Parathyroid adenoma (tissue), 2 donors: ENCODE data around the gene DLG1.

Source experiments
- H2AFZ ChIP-seq: fragments of 300-600 bp; sonication (generic); one replicate; pipeline ENCODE4 v1.7.0; 2017; ENCODE audit warnings: antibody characterized with exemption, mild to moderate bottlenecking
- H3K27ac ChIP-seq: fragments of 300-600 bp; sonication (generic); one replicate; pipeline ENCODE4 v1.7.0; 2017
- H3K27me3 ChIP-seq: fragments of 300-600 bp; sonication (generic); one replicate; pipeline ENCODE4 v1.7.0; 2017; ENCODE audit warnings: low read length; ENCODE audit not compliant: control insufficient read depth, insufficient read depth
- H3K36me3 ChIP-seq: fragments of 300-600 bp; sonication (generic); one replicate; pipeline ENCODE4 v1.7.0; 2017; ENCODE audit warnings: low read length; ENCODE audit not compliant: control insufficient read depth, insufficient read depth
- H3K4me1 ChIP-seq: fragments of 300-600 bp; sonication (generic); one replicate; pipeline ENCODE4 v1.7.0; 2017; ENCODE audit warnings: control low read depth
- H3K4me2 ChIP-seq: fragments of 300-600 bp; sonication (generic); one replicate; pipeline ENCODE4 v1.7.0; 2017; ENCODE audit warnings: low read length
- H3K4me3 ChIP-seq: fragments of 300-600 bp; sonication (generic); one replicate; pipeline ENCODE4 v1.7.0; 2017; ENCODE audit warnings: low read depth, low read length
- H3K79me2 ChIP-seq: fragments of 300-600 bp; sonication (generic); one replicate; pipeline ENCODE4 v1.7.0; 2017; ENCODE audit warnings: control low read depth
- H3K9ac ChIP-seq: fragments of 300-600 bp; sonication (generic); one replicate; pipeline ENCODE4 v1.7.0; 2017; ENCODE audit warnings: mild to moderate bottlenecking
- H3K9me3 ChIP-seq: fragments of 300-600 bp; sonication (generic); one replicate; pipeline ENCODE4 v1.7.0; 2017; ENCODE audit warnings: low read length; ENCODE audit not compliant: control insufficient read depth
- TF ChIP-seq, protein P1 (sequence below): fragments of 300-600 bp; sonication (generic); IDR thresholded peaks from one replicate; pipeline ENCODE4 v1.7.0; 2017; ENCODE audit warnings: antibody characterized with exemption, mild to moderate bottlenecking
- donor health status: primary hyperparathyroidism.

Gene DLG1

DNA sequence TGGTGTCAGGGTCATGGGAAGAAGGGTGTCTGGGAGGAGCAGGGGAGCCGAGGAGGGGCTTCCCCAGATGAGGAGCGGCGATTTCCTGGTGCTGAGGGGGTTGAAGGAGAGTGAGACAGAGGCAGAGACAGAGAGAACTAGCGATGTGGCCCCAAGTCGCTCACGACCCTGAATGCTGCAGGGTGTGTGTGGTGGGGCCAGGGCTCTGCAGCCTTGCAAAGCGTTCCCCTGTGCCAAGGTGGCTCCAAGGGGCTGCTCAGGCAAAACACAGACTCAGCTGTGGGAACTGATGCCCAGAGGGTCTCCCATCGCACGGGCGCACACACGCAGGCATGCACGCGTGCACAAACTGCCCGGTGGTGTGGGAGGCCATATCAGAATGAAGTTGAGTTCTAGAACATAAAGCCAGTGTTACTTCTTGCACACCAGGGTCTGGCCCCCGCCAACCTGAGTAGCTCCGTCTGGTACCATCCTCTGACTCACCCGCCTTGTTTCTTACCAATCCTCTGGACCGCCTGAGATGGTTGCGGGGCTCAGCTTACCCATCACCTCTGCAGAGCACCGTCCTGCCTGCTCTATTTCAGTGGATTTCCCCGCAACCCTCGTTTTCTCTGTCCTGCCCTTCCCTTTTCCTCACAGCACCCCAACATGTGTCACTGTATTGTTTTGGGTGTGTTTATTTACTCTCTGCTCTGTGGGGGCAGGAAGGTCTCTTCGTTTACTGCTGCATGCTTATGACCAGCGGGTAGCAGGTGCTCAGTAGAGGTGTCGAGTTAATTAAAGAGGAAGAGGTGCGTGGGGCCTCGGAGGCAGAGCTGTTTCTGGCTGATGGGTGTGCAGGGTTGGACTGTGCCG, 273.3 kb downstream of the DLG1 start:
- no peaks in the 10 kb centered on the region for H3K36me3 ChIP-seq

GRCh38 chr3:197023998-197024651, 274.3 kb downstream of the DLG1 start:
- H2AFZ ChIP-seq, result no peak overlapping the region
- H3K4me1 ChIP-seq, result no peaks in the 10 kb centered on the region
- no peaks in the 10 kb centered on the region for H3K36me3 ChIP-seq
- H3K4me3 ChIP-seq, result no peak overlapping the region
- no peak overlapping the region for H3K9ac ChIP-seq
- no peaks in the 10 kb centered on the region for H3K27me3 ChIP-seq
- no peak overlapping the region for H3K4me2 ChIP-seq
- no peaks in the 10 kb centered on the region for H3K9me3 ChIP-seq
- H3K27ac ChIP-seq, result no peak overlapping the region
- no peaks in the 10 kb centered on the region for H3K79me2 ChIP-seq
- TF ChIP-seq, protein P1, sequence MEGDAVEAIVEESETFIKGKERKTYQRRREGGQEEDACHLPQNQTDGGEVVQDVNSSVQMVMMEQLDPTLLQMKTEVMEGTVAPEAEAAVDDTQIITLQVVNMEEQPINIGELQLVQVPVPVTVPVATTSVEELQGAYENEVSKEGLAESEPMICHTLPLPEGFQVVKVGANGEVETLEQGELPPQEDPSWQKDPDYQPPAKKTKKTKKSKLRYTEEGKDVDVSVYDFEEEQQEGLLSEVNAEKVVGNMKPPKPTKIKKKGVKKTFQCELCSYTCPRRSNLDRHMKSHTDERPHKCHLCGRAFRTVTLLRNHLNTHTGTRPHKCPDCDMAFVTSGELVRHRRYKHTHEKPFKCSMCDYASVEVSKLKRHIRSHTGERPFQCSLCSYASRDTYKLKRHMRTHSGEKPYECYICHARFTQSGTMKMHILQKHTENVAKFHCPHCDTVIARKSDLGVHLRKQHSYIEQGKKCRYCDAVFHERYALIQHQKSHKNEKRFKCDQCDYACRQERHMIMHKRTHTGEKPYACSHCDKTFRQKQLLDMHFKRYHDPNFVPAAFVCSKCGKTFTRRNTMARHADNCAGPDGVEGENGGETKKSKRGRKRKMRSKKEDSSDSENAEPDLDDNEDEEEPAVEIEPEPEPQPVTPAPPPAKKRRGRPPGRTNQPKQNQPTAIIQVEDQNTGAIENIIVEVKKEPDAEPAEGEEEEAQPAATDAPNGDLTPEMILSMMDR, result no peak

More for the DNA sequence above, 273.3 kb downstream of the DLG1 start:
- no peak overlapping the region for H3K4me2 ChIP-seq
- H2AFZ ChIP-seq, result no peak overlapping the region
- no peak overlapping the region for H3K27ac ChIP-seq
- no peaks in the 10 kb centered on the region for H3K9me3 ChIP-seq
- no peak overlapping the region for H3K4me3 ChIP-seq
- H3K9ac ChIP-seq, result no peak overlapping the region
- no peaks in the 10 kb centered on the region for H3K27me3 ChIP-seq
- TF ChIP-seq, protein P1, result no peak
- H3K79me2 ChIP-seq, result no peaks in the 10 kb centered on the region
- no peaks in the 10 kb centered on the region for H3K4me1 ChIP-seq

DNA sequence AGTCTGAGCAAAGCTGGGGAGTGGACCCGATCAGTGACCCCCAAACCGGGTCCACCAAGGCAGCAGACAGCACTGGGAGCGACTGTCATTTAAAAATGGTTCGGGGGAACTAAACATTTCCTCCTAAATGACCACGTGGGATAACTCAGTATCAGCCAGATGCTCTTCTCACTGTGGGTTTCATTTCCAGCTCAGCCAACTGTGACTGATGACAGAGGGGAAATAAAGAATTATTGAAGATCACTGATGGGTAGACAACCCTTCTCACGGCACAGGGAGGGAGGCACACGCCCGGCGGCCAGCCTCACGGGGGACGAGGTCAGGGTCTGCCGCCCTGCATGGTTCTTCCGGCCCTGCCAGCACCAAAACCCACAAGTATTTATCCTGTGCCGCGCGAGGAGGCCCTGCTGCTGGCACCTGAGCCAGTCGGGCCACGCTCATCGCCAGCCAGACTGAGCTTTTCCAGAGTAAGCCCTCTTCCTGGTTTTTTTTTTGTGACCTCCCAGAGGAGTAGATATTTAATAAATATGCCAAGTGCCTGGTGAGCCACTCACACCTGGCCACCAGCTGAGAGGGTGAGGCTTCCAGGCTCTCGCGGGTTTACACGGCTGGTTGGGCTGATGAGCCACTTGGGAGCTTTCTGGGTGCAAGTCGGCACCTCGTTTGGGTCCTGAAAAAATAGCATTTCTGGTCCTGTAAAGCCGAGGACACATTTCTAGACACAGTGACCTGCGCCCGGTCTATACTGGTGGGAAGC, 275.0 kb downstream of the DLG1 start:
- Histone ChIP-seq H3K36me3 (no peaks in the 10 kb centered on the region), H3K4me2 (no peak overlapping the region), H3K9me3 (no peaks in the 10 kb centered on the region), H3K27ac (no peak overlapping the region), H3K4me3 (no peak overlapping the region), H3K27me3 (no peaks in the 10 kb centered on the region), H2AFZ (no peak overlapping the region), H3K9ac (no peak overlapping the region), H3K4me1 (no peaks in the 10 kb centered on the region), H3K79me2 (no peaks in the 10 kb centered on the region)
- TF ChIP-seq, protein P1, result no peak

DNA sequence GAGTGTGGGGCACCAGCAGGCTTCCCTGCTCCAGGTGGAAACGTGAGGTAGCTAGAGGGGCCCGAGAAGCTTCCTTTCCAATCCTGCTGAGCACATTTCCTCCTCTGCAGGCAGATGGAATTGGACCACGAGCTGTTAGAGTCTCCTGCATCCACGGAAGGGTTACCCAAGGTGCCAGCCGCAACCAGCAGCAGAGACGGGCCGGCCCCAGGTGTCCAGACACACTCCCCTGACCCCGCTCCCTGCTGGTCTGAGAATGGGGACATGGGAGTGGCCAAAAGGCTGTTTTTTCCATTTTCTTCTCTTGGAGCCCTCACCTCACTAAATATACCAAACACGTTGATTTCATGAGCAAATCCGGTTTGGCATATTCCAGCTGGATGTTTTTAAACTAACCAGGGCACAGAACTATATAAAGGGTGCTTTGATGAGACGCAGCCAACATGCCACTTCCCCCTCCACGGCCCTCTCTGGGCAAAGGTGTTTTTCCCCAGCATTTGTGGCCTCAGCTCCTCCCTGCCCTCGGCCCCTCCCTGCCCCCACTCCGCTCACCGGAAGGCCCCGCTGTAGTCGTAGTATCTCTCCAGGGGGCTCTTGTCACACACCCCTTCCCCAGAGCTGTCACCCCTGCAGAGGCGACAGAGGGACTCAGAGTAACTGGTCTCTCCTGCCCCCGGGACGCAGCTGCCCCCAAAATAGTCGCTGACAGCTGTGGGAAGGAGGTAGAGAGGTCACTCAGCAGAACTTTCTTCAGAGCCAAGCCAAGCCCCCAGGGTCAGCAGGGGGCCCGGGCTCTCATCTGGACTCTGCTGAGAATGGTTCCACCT, 275.8 kb downstream of the DLG1 start:
- H3K4me2 ChIP-seq, result no peak overlapping the region
- no peaks in the 10 kb centered on the region for H3K9me3 ChIP-seq
- H3K27me3 ChIP-seq, result no peaks in the 10 kb centered on the region
- no peak overlapping the region for H3K9ac ChIP-seq
- no peak overlapping the region for H2AFZ ChIP-seq
- no peak overlapping the region for H3K4me3 ChIP-seq
- no peaks in the 10 kb centered on the region for H3K79me2 ChIP-seq
- no peaks in the 10 kb centered on the region for H3K36me3 ChIP-seq
- H3K27ac ChIP-seq, result no peak overlapping the region
- TF ChIP-seq, protein P1, result no peak
- H3K4me1 ChIP-seq, result no peaks in the 10 kb centered on the region
